OCI-LY1 (cell line): ENCODE measurements around the gene KRTAP17-1.

Experiments
- H2AFZ ChIP-seq: fragments of 200-600 bp; sonication (generic), shearing (Covaris generic); 2 replicates; pipeline ENCODE4 v1.6.0; 2014; ENCODE audit warnings: antibody characterized with exemption, mild to moderate bottlenecking, low read length
- H3F3A ChIP-seq: fragments of 200-600 bp; sonication (generic), shearing (Covaris generic); 2 replicates; pipeline ENCODE4 v1.6.0; 2014; ENCODE audit warnings: mild to moderate bottlenecking, antibody characterized with exemption, low read length, moderate library complexity; ENCODE audit not compliant: insufficient read depth
- H3K27ac ChIP-seq: fragments of 200-600 bp; sonication (generic); 2 replicates; pipeline ENCODE4 v1.5.1; 2014; ENCODE audit warnings: low read length, mixed run types, mild to moderate bottlenecking, low read depth; ENCODE audit not compliant: poor library complexity, severe bottlenecking
- H3K27me3 ChIP-seq: fragments of 200-600 bp; sonication (generic); 2 replicates; pipeline ENCODE4 v1.6.0; 2014; ENCODE audit warnings: antibody characterized with exemption, mild to moderate bottlenecking, low read length, moderate library complexity; ENCODE audit not compliant: insufficient read depth
- H3K36me3 ChIP-seq: fragments of 200-600 bp; sonication (generic); 2 replicates; pipeline ENCODE4 v1.6.1; 2014; ENCODE audit warnings: mild to moderate bottlenecking, antibody characterized with exemption, low read length, moderate library complexity, mixed read lengths; ENCODE audit not compliant: insufficient read depth
- H3K4me1 ChIP-seq: fragments of 200-600 bp; sonication (generic); 2 replicates; pipeline ENCODE4 v1.5.1; 2014; ENCODE audit warnings: mild to moderate bottlenecking, low read length, moderate library complexity; ENCODE audit not compliant: insufficient read depth, severe bottlenecking
- H3K4me2 ChIP-seq: fragments of 200-600 bp; sonication (generic), shearing (Covaris generic); 2 replicates; pipeline ENCODE4 v1.6.1; 2014; ENCODE audit warnings: low read length
- H3K4me3 ChIP-seq: fragments of 200-600 bp; sonication (generic); 2 replicates; pipeline ENCODE4 v1.5.1; 2014; ENCODE audit warnings: low read length, low read depth, mild to moderate bottlenecking, mixed read lengths; ENCODE audit not compliant: poor library complexity, severe bottlenecking
- H3K79me2 ChIP-seq: fragments of 200-600 bp; shearing (Covaris generic); 2 replicates; pipeline ENCODE4 v1.6.1; 2016; ENCODE audit warnings: mixed run types, low read length, mixed read lengths; ENCODE audit not compliant: insufficient read depth
- H3K9ac ChIP-seq: fragments of 200-600 bp; sonication (generic), shearing (Covaris generic); 2 replicates; pipeline ENCODE4 v1.6.1; 2014; ENCODE audit warnings: mild to moderate bottlenecking, low read length, mixed read lengths
- H3K9me2 ChIP-seq: fragments of 200-600 bp; sonication (generic), shearing (Covaris generic); 2 replicates; pipeline ENCODE4 v1.6.1; 2014; ENCODE audit warnings: low read depth, mild to moderate bottlenecking, low read length, mixed read lengths
- H3K9me3 ChIP-seq: fragments of 200-600 bp; shearing (Covaris generic); 2 replicates; pipeline ENCODE4 v1.6.1; 2014; ENCODE audit warnings: low read length, mixed read lengths
- H4K20me1 ChIP-seq: fragments of 200-600 bp; sonication (generic), shearing (Covaris generic); 2 replicates; pipeline ENCODE4 v1.6.0; 2016; ENCODE audit warnings: mild to moderate bottlenecking, low read length; ENCODE audit not compliant: insufficient read depth
- CTCF ChIP-seq: fragments of 200-600 bp; sonication (generic), shearing (Covaris generic); IDR thresholded peaks from 2 replicates; pipeline ENCODE4 v1.5.1; 2017; ENCODE audit warnings: mild to moderate bottlenecking, antibody characterized with exemption, low read length, moderate library complexity, mixed read lengths
- EZH2 ChIP-seq: fragments of 200-600 bp; sonication (generic), shearing (Covaris generic); IDR thresholded peaks from 2 replicates; pipeline ENCODE4 v1.8.0; 2017; ENCODE audit warnings: borderline replicate concordance, mixed run types, mild to moderate bottlenecking, antibody characterized with exemption, low read length, moderate library complexity, mixed read lengths

Gene KRTAP17-1

GRCh38 chr17:41338961-41339485 is 23.5 kb upstream of the KRTAP17-1 start:
- Histone ChIP-seq H3K9me2 (no peaks in the 10 kb centered on the region), H3K4me3 (no peak overlapping the region), H3K9ac (no peak overlapping the region), H3K27ac (no peak overlapping the region), H3F3A (no peaks in the 10 kb centered on the region), H3K36me3 (no peaks in the 10 kb centered on the region), H3K9me3 (no peaks in the 10 kb centered on the region), H2AFZ (no peak overlapping the region), H3K79me2 (no peaks in the 10 kb centered on the region), H3K27me3 (no peaks in the 10 kb centered on the region), H3K4me2 (no peak overlapping the region), H3K4me1 (no peaks in the 10 kb centered on the region), H4K20me1 (no peaks in the 10 kb centered on the region)
- TF ChIP-seq CTCF (no peak), EZH2 (no peak)

GRCh38 chr17:41335747-41336146 is 20.2 kb upstream of the KRTAP17-1 start:
- no peaks in the 10 kb centered on the region for H3K79me2 ChIP-seq
- no peak overlapping the region for H3K4me3 ChIP-seq
- H3K9me3 ChIP-seq = no peaks in the 10 kb centered on the region
- H3K4me1 ChIP-seq = no peaks in the 10 kb centered on the region
- H4K20me1 ChIP-seq = no peaks in the 10 kb centered on the region
- H3K4me2 ChIP-seq = no peak overlapping the region
- no peak for TF ChIP-seq CTCF
- TF ChIP-seq EZH2 = no peak
- no peaks in the 10 kb centered on the region for H3K36me3 ChIP-seq
- no peaks in the 10 kb centered on the region for H3K9me2 ChIP-seq
- no peak overlapping the region for H3K9ac ChIP-seq
- H3F3A ChIP-seq = no peaks in the 10 kb centered on the region
- no peak overlapping the region for H3K27ac ChIP-seq
- no peak overlapping the region for H2AFZ ChIP-seq
- H3K27me3 ChIP-seq = no peaks in the 10 kb centered on the region

GRCh38 chr17:41334385-41335305 is 19.1 kb upstream of the KRTAP17-1 start:
- Histone ChIP-seq H3K36me3 (no peaks in the 10 kb centered on the region), H4K20me1 (no peaks in the 10 kb centered on the region), H3K27ac (no peak overlapping the region), H3K4me3 (no peak overlapping the region), H2AFZ (no peak overlapping the region), H3K79me2 (no peaks in the 10 kb centered on the region), H3K9ac (no peak overlapping the region), H3K4me2 (no peak overlapping the region), H3K9me2 (no peaks in the 10 kb centered on the region), H3K9me3 (no peaks in the 10 kb centered on the region), H3F3A (no peaks in the 10 kb centered on the region), H3K27me3 (no peaks in the 10 kb centered on the region), H3K4me1 (no peaks in the 10 kb centered on the region)
- no peak for TF ChIP-seq CTCF
- TF ChIP-seq EZH2 = no peak
